Measurements from ENCODE around the gene REXO5.
"Not testable (repeated sequence)": the region's sequence is repeated elsewhere in the genome, so short reads cannot be mapped to it uniquely, and the experiment has no call there.

Gene REXO5

GRCh38 chr16:20799599-20799998, 6.7 kb upstream of the REXO5 start:
- DNase-seq (ENCODE audit: low spot score), result peak; percentile 29

DNA sequence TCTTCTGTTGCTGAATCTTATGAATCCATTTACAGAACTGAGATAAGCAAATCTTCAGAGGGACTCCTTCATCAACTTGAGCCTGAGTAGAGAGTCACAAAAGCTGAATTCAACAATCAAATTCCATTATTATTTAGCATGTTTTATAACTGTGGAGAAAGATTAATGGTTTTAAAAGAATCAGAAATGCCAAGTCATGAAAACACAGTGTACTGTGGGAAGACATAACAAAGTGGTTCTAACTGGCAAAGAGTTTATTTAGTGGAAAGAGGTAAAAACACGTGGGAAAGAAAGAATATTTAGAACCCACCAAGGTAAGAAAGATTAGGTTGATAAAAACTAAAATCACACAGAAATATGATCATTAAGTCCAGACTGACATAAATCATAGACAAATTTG, 5.0 kb upstream of the REXO5 start:
- no peak for DNase-seq (ENCODE audit: low spot score)

- no peak for DNase-seq (ENCODE audit: low spot score)
Measured at GRCh38 chr16:20803192-20803560, 3.2 kb upstream of the REXO5 start.

DNA sequence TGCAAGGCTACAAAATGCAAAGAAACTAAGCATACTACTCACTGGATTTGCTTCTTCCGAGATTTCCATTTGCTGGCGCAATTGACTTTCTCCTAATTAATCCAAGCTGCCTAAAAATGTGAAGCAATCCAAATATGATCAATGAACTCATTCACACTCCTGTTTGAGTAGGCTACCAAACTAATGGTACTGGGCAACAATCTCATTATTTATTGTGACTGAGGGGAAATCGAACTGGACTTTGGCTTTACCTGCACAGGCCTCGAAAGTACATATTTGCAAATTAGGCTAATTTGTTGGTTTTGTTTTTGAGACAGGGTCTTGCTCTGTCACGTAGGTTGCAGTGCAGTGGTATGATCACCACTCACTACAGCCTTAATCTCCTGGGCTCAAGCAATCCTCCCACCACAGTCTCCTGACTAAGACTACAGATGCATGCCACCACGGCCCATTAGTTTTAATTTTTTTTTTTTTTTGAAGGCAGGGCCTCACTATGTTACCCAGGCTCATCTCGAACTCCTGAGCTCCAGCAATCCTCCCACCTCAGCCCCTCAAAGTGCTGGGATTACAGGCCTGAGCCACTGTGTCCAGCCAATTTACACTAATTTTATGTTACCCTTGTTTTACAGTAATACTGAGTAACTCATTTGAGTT, 2.6 kb upstream of the REXO5 start:
- DNase-seq (ENCODE audit: low spot score), result no peak

- DNase-seq (ENCODE audit: low spot score), result not testable (repeated sequence)
Measured at GRCh38 chr16:20805684-20806167, 601 bp upstream of the REXO5 start.

GRCh38 chr16:20807862-20808261, 1.5 kb downstream of the REXO5 start:
- no peak for DNase-seq (ENCODE audit: low spot score)

DNA sequence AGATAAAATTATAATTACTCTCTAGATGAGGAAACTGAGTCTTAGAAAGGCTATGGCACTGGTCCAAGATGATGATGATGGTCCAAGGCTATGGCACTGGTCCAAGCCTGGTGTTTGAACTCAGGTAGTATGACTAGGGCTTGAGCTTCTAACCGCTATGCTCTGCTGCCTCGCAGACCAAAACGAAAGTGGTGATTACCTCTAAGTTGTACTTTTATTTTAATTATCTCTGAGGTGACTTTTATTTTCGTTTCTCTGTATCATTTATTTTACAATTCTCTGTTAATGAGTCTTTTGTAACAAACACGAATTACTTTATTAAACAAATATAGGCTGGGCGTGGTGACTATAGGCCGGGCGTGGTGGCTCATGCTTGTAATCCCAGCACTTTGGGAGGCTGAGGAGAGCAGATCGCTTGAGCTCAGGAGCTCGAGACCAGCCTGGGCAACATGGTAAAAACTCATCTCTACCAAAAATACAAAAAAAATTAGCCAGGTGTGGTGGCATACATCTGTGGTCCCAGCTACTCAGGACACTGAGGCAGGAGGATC, 5.6 kb downstream of the REXO5 start:
- DNase-seq (ENCODE audit: low spot score), result no peak

- no peak for DNase-seq (ENCODE audit: low spot score)
Measured at GRCh38 chr16:20812510-20812909, 6.2 kb downstream of the REXO5 start.

- no peak for DNase-seq (ENCODE audit: low spot score)
Measured at GRCh38 chr16:20814784-20815183, 8.5 kb downstream of the REXO5 start.

DNA sequence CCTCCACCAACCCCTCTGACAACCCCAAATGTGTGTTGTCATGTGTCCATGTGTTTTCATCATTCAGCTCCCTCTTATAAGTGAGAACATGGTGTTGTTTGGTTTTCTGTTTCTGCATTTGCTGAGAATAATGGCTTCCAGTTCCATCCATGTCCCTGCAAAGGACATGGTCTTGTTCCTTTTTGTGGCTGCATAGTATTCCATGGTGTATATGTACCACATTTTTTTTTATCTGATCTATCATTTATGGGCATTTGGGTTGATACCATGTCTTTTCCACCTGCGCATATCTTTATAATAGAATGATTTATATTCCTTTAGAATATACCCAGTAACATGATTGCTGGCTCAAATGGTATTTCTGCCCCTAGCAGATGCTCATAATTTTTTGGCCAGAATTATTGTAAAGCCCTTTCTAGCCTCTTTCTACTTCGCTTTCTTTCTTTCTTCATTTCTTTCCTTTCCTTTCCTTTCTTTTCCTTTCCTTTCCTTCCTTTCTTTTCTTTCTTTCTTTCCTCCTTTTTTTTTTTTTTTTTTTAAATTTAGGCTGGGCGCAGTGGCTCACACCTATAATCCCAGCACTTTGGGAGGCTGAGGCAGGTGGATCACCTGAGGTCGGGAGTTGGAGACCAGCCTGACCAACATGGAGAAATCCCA, 12.7 kb downstream of the REXO5 start:
- DNase-seq (ENCODE audit: low spot score), result no peak

- no peak for DNase-seq (ENCODE audit: low spot score)
Measured at GRCh38 chr16:20821682-20822081, 15.4 kb downstream of the REXO5 start.

DNA sequence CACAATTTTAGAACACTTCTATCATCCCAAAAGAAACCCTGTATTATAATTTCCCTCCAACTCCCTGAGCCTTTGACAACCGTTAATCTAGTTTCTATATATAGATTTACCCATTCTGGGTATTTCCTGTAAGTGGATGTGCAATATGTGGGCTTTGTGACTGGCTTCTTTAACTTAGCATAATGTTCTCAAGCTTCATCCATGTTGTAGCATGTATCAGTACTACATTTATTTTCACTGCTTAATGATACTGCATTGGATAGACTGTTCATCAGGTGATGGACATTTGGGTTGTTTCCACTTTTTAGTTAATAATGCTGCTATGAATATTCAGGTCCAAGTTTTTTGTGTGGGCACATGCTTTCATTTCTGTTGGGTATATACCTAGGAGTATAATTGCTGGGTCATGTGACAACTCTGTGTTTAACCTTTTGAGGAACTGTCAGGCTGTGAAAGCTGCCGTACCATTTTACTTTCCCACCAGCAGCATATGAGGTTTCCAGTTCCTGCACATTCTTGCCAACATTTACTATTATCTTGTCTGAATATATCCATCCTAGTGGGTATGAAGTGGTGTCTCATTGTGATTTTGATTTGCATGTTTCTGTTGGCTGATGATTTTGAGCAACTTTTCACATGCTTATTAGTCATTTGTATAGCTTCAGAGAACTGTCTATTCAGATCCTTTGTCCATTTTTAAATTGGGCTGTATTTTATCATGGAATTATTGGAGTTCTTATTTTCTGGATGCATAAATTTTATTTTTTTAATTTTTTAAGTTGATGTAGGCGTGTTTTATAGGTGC, 16.4 kb downstream of the REXO5 start:
- DNase-seq (ENCODE audit: low spot score), result no peak

DNA sequence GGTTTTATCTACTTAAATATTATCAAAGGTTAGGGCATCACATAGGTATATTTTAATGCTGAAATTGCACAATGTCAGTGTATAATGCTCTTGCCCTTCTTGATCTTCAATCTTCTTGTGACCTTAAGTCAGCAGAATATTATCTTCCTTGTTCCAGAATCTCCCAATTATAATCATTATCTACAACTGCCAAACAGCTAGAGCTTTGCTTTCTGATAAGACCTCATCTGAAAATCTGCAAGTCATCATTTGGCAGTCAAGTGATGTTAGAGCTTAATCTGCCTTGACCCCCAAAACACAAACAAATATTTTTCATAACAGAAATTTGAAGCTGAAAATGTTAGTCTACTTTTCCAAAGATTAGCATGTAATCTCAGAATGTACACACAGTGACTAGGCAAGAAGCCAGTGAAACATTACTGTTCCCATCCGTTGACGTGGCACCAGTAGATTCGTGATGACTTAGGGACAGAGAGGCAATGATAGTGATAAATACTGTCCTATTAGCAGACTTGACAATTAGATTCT, 19.8 kb downstream of the REXO5 start:
- DNase-seq (ENCODE audit: low spot score), result no peak

GRCh38 chr16:20829536-20829935, 23.2 kb downstream of the REXO5 start:
- DNase-seq (ENCODE audit: low spot score), result no peak

- no peak for DNase-seq (ENCODE audit: low spot score)
Measured at GRCh38 chr16:20830372-20830771, 24.0 kb downstream of the REXO5 start.

DNA sequence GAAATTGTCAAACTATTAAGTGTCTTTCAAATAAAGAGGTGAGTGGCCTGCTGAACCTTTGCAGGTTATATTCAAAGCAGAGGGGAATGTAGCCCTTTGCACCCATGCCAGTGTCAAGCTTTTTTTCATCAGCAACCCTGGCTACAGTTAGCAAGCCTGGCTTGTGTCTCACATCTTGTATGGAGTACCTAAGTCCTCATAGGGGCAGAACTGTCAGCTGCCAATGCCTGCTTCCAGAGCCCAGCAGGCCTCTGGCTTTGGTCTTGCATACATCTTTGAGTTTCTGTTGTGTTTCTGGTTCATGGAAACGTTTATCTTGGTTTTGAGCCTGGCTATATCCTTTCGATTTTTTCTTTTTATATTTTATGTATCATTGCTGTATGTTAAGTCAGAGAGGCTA, 26.8 kb downstream of the REXO5 start:
- DNase-seq (ENCODE audit: low spot score), result peak; percentile 95

GRCh38 chr16:20838240-20838639, 31.9 kb downstream of the REXO5 start:
- no peak for DNase-seq (ENCODE audit: low spot score)

DNA sequence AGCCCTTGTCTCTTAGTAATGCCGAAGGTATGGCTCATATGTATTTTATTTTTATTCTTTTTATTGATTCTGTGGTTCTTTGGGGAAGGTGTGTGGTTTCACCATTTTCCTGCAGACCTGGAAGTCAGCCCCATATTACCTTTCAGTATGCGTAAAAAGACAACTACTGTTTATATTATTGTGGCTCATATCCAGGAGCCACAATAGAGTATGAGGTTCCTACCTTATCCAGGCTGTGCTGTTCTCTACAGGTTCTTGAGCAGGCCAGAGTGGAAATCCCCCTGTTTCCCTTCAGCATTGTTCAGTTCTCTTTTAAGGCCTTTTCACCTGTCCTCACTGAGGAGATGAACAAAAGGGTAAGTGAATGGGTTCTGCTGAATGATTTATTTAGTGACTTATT, 33.2 kb downstream of the REXO5 start:
- no peak for DNase-seq (ENCODE audit: low spot score)

GRCh38 chr16:20844054-20844453, 37.7 kb downstream of the REXO5 start:
- DNase-seq (ENCODE audit: low spot score), result no peak

- no peak for DNase-seq (ENCODE audit: low spot score)
Measured at GRCh38 chr16:20844588-20844987, 38.3 kb downstream of the REXO5 start.

DNA sequence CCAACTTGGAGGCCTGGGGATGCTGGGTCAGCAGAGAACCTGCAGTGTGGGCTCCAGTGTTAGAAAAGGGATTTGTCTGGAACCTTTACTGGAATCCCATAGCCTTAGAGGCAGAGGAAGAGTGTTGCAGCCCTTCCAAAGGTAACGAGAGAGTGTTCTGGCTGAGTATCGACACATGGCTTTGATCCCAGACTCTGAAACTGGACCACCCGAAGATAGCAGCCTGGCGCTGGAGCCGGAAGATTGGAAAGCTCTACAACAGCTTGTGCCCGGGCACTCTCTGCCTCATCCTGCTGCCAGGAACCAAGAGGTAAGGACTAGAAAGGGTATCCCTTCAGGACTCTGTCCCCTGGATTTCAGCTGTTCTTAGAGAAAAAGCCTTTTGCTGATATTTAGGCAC, 39.7 kb downstream of the REXO5 start:
- DNase-seq (ENCODE audit: low spot score), result peak; percentile 88

DNA sequence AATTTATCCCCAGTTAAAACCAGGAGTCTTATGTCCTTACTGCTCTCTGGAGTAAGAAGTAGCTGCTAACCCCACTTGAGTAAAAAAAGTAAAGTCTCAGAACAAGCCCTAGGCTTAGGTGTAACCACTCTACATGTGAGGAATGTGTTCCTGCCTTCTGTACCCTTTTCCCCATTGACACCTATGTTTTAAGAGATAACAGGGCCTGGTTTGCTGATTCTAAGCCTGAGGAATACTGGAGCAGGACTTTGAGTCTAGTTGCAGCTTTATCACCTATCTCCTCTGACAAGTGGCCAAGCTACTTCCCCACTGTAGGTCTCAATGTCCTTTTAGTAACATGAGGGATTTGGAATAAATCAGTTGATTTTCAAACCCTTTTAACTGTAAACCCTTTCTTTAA, 40.2 kb downstream of the REXO5 start:
- no peak for DNase-seq (ENCODE audit: low spot score)

DNA sequence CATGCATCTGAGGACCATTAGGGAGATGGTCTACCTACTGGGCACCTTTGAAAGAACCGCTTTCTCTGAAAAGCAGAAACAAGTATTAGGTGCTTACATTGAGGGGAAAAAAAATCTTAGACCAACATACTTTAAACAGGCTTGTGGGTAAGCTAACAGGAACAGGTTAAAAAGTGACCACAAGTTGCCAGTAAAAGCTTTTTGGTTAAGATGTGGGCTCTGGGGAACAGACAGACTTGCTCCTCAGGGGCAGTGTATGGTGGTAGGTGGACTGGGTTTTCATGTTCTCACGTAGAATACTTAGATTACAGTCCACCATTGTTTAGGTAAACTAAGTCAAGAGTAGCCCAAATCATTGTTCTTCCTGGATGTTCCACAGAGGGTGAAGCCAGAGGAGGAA, 41.2 kb downstream of the REXO5 start:
- DNase-seq (ENCODE audit: low spot score), result no peak

All from cerebellar cortex (tissue), 1 donor.